H1 (cell line): ENCODE measurements around the gene MZF1. TPM values are rescaled to one million over a fixed set of nuclear protein-coding genes. Genes with fewer than 3 reads are reported as not detected.

Experiments
- CTCF ChIA-PET: fragments of 300-600 bp; sonication (Branson Sonifier 250); formaldehyde crosslinking; loops from one replicate; lab custom pipeline; 2021; ENCODE audit not compliant: partially characterized antibody; lab: Charles Lee
- POLR2A ChIA-PET: fragments of 300-600 bp; sonication (Branson Sonifier 250); formaldehyde crosslinking; loops from one replicate; lab custom pipeline; 2021; ENCODE audit warnings: inconsistent platforms; ENCODE audit not compliant: partially characterized antibody; lab: Charles Lee
- DNase-seq, 2 experiments: peaks; one replicate each; pipeline versions ENCODE4 v3.0.0 to v3.0.0-alpha.2; 2010 to 2022; ENCODE audit warnings: low spot score in 2 of 2, low read depth in 1 of 2, mixed read lengths in 1 of 2
- FAIRE-seq: peaks from 2 replicates; lab custom pipeline; 2011; peaks lifted over from hg19 to GRCh38; lab: Jason Lieb, UNC
- H2AFZ ChIP-seq: 2 replicates; pipeline ENCODE4 v1.8.1; 2012; ENCODE audit warnings: low read length, inconsistent platforms
- H2AK5ac ChIP-seq: 2 replicates; pipeline ENCODE4 v1.6.1; 2013; ENCODE audit warnings: low read depth, low read length
- H2BK120ac ChIP-seq: replicated peaks from 2 replicates; pipeline ENCODE3; 2013; ENCODE audit warnings: low read depth, low read length, inconsistent platforms
- H2BK12ac ChIP-seq: 2 replicates; pipeline ENCODE4 v1.6.1; 2013; ENCODE audit warnings: low read depth, low read length
- H2BK15ac ChIP-seq: 2 replicates; pipeline ENCODE4 v1.6.1; 2013; ENCODE audit warnings: low read length
- H2BK20ac ChIP-seq: 2 replicates; pipeline ENCODE4 v1.6.1; 2013; ENCODE audit warnings: low read length
- H2BK5ac ChIP-seq: 2 replicates; pipeline ENCODE4 v1.6.1; 2013; ENCODE audit warnings: low read depth, low read length
- H3K14ac ChIP-seq: 2 replicates; pipeline ENCODE4 v1.6.1; 2013; ENCODE audit warnings: inconsistent platforms; ENCODE audit not compliant: insufficient read length
- H3K18ac ChIP-seq: 2 replicates; pipeline ENCODE4 v1.6.1; 2013; ENCODE audit warnings: low read length; ENCODE audit errors: extremely low read depth
- H3K23ac ChIP-seq: 2 replicates; pipeline ENCODE4 v1.6.1; 2013; ENCODE audit warnings: inconsistent platforms; ENCODE audit not compliant: insufficient read length
- H3K23me2 ChIP-seq: 2 replicates; pipeline ENCODE4 v1.6.1; 2013; ENCODE audit warnings: low read depth, low read length
- H3K27ac ChIP-seq: 2 replicates; pipeline ENCODE4 v1.6.1; 2011; ENCODE audit warnings: low read depth, low read length, inconsistent platforms
- H3K27me3 ChIP-seq, 4 experiments: replicated peaks in 1 of 4; 1 replicate in 1 of 4; 2 replicates in 3 of 4; pipeline versions ENCODE4 v1.6.1 to v1.8.1; 2011 to 2013; ENCODE audit warnings: low read length in 3 of 4, mild to moderate bottlenecking in 3 of 4, inconsistent platforms in 2 of 4, mixed read lengths in 2 of 4, moderate library complexity in 1 of 4; ENCODE audit not compliant: control insufficient read depth in 3 of 4, insufficient read depth in 3 of 4; ENCODE audit errors: extremely low read depth in 1 of 4
- H3K36me3 ChIP-seq, 4 experiments: 2 replicates each; pipeline versions ENCODE4 v1.6.1 to v1.8.1; 2011 to 2013; ENCODE audit warnings: mild to moderate bottlenecking in 4 of 4, low read length in 3 of 4, moderate library complexity in 2 of 4, control low read depth in 1 of 4, inconsistent platforms in 1 of 4; ENCODE audit not compliant: insufficient read depth in 4 of 4, control insufficient read depth in 2 of 4
- H3K4ac ChIP-seq: replicated peaks from 2 replicates; pipeline ENCODE3; 2013; ENCODE audit warnings: low read length, low read depth, mixed read lengths, inconsistent platforms; ENCODE audit not compliant: insufficient read length
- H3K4me1 ChIP-seq, 4 experiments: replicated peaks in 1 of 4; 1 replicate in 1 of 4; 2 replicates in 3 of 4; pipeline versions ENCODE4 v1.6.1 to v1.8.1; 2011 to 2013; ENCODE audit warnings: low read length in 3 of 4, inconsistent platforms in 2 of 4, mixed read lengths in 1 of 4; ENCODE audit not compliant: insufficient read depth in 4 of 4, control insufficient read depth in 3 of 4
- H3K4me2 ChIP-seq, 2 experiments: 2 replicates each; pipeline versions ENCODE4 v1.6.1 to v1.8.1; 2011 to 2013; ENCODE audit warnings: low read depth in 2 of 2, low read length in 2 of 2, control low read depth in 1 of 2, inconsistent platforms in 1 of 2, mild to moderate bottlenecking in 1 of 2; ENCODE audit not compliant: insufficient read depth in 1 of 2
- H3K4me3 ChIP-seq, 4 experiments: fragments of 200-600, 300-600 bp in 1 of 4; sonication (generic), shearing (Covaris generic), sonication (Bioruptor Twin) in 1 of 4; 2 replicates each; pipeline versions ENCODE4 v1.5.1 to v1.8.1; 2011 to 2016; ENCODE audit warnings: low read length in 4 of 4, low read depth in 3 of 4, control low read depth in 2 of 4, inconsistent platforms in 2 of 4, mild to moderate bottlenecking in 2 of 4, mixed read lengths in 1 of 4, moderate library complexity in 1 of 4; ENCODE audit not compliant: insufficient read depth in 2 of 4; ENCODE audit errors: extremely low read depth in 1 of 4
- H3K56ac ChIP-seq: replicated peaks from 2 replicates; pipeline ENCODE3; 2013; ENCODE audit warnings: low read depth, mild to moderate bottlenecking, mixed read lengths, low read length, inconsistent platforms; ENCODE audit not compliant: insufficient read length
- H3K79me1 ChIP-seq: 2 replicates; pipeline ENCODE4 v1.6.1; 2013; ENCODE audit warnings: low read depth, low read length, control low read depth
- H3K79me2 ChIP-seq, 2 experiments: 2 replicates each; pipeline versions ENCODE4 v1.6.1 to v1.8.1; 2012 to 2013; ENCODE audit warnings: low read length in 2 of 2, mild to moderate bottlenecking in 2 of 2, inconsistent platforms in 1 of 2; ENCODE audit not compliant: insufficient read depth in 2 of 2, control insufficient read depth in 1 of 2
- H3K9ac ChIP-seq, 4 experiments: replicated peaks in 1 of 4; 1 replicate in 1 of 4; 2 replicates in 3 of 4; pipeline versions ENCODE4 v1.6.1 to v1.8.1; 2011 to 2013; ENCODE audit warnings: low read depth in 3 of 4, low read length in 3 of 4, control low read depth in 2 of 4, mild to moderate bottlenecking in 2 of 4, moderate library complexity in 2 of 4, inconsistent platforms in 1 of 4; ENCODE audit errors: extremely low read depth in 1 of 4
- H3K9me3 ChIP-seq, 2 experiments: 2 replicates each; pipeline versions ENCODE4 v1.6.1 to v1.8.1; 2012 to 2013; ENCODE audit warnings: mild to moderate bottlenecking in 2 of 2, moderate library complexity in 2 of 2, control low read depth in 1 of 2, inconsistent platforms in 1 of 2, low read depth in 1 of 2, low read length in 1 of 2, mixed read lengths in 1 of 2; ENCODE audit not compliant: insufficient read depth in 2 of 2
- H4K20me1 ChIP-seq, 2 experiments: replicated peaks in 1 of 2; 2 replicates each; pipeline versions ENCODE3 to v1.8.1; 2011 to 2013; ENCODE audit warnings: inconsistent platforms in 2 of 2, low read length in 2 of 2, mild to moderate bottlenecking in 1 of 2; ENCODE audit not compliant: insufficient read depth in 2 of 2, control insufficient read depth in 1 of 2
- H4K5ac ChIP-seq: 2 replicates; pipeline ENCODE4 v1.6.1; 2013; ENCODE audit warnings: low read length, low read depth, mixed read lengths, inconsistent platforms; ENCODE audit not compliant: insufficient read length
- H4K8ac ChIP-seq: 2 replicates; pipeline ENCODE4 v1.8.0; 2013; ENCODE audit warnings: mild to moderate bottlenecking, moderate library complexity, low read length, inconsistent platforms; ENCODE audit not compliant: insufficient read depth; ENCODE audit errors: extremely low read depth
- H4K91ac ChIP-seq: replicated peaks from 2 replicates; pipeline ENCODE3; 2013; ENCODE audit warnings: low read length, mixed read lengths, inconsistent platforms; ENCODE audit not compliant: insufficient read length
- CBX5 ChIP-seq: fragments of 300-800, 300-1000 bp; sonication (generic); IDR thresholded peaks from 2 replicates; pipeline ENCODE4 v1.7.1; 2016; ENCODE audit warnings: antibody characterized with exemption, low read length, low read depth
- EZH2 ChIP-seq: fragments of 200-600 bp; sonication (generic); IDR thresholded peaks from 2 replicates; pipeline ENCODE4 v1.7.1; 2012; ENCODE audit warnings: low read depth, mild to moderate bottlenecking, moderate library complexity, low read length, inconsistent platforms; ENCODE audit not compliant: severe bottlenecking
- FOSL1 ChIP-seq: IDR thresholded peaks from 2 replicates; pipeline ENCODE4 v1.6.1; 2011; ENCODE audit warnings: mild to moderate bottlenecking, low read depth, low read length, moderate library complexity; ENCODE audit not compliant: insufficient read depth
- NANOG ChIP-seq: IDR thresholded peaks from 2 replicates; pipeline ENCODE4 v1.6.1; 2011; ENCODE audit warnings: low read length, low read depth, mild to moderate bottlenecking, inconsistent platforms; ENCODE audit not compliant: insufficient read depth, poor library complexity, severe bottlenecking
- SIX5 ChIP-seq: IDR thresholded peaks from 2 replicates; pipeline ENCODE4 v1.6.1; 2011; ENCODE audit warnings: mild to moderate bottlenecking, low read depth, low read length
- TAF1 ChIP-seq: IDR thresholded peaks from 2 replicates; pipeline ENCODE4 v1.6.1; 2011; ENCODE audit warnings: mild to moderate bottlenecking, low read depth, low read length
- WGBS, 2 experiments: shearing (Covaris generic) in 1 of 2; methylation state at CpG; one replicate each; pipeline versions ENCODE4 v1.1.6 to v1.1.7; 2013 to 2015; ENCODE audit warnings: low lambda C conversion rate in 2 of 2, mixed read lengths in 2 of 2, inconsistent platforms in 1 of 2, low coverage in 1 of 2, missing lambda C conversion rate in 1 of 2; ENCODE audit not compliant: insufficient replicate concordance in 2 of 2, insufficient coverage in 1 of 2, insufficient read length in 1 of 2; ENCODE audit errors: extremely low coverage in 1 of 2, missing lambda C conversion rate in 1 of 2; 5-methylcytosine and 5-hydroxymethylcytosine counted together
- polyA plus RNA-seq, 7 experiments: library from polyadenylated mRNA; depleted of rRNA in 3 of 7; stranded (reverse) in 5 of 7; unstranded in 2 of 7; fragments of >200 nt in 5 of 7; fragments of 200-250 nt in 2 of 7; gene quantifications; 1 replicate in 5 of 7; 2 replicates in 1 of 7; 4 replicates in 1 of 7; pipeline versions ENCODE4 v1.2.1 to v1.2.3, GENCODE V29; 2011 to 2013; ENCODE audit warnings: missing spikeins in 2 of 7, mixed read lengths in 2 of 7
- total RNA-seq: library from RNA; stranded (reverse); fragmentation: NEBNext Ultra II Directional; extraction: Animal tissue kit (Norgen Biotek cat#: 25700); gene quantifications from 2 replicates; pipeline ENCODE4 v1.2.1, GENCODE V29; 2021

MZF1 gene
- total and polyA plus RNA-seq, 2 of the 8 experiments (the other 6 are each of a cell fraction or from before 2014, with no cell fraction given): 15.2 to 25.0 TPM

GRCh38 chr19:58522709-58523108, 50.4 kb downstream of the MZF1 start:
- Histone ChIP-seq H3K27ac (no peak overlapping the region), H3K79me1 (peaks cover 2% of the 10 kb centered on the region; the same call in 1 of the 2 replicates), H2AK5ac (peak overlapping the region; percentile 90), H4K5ac (no peak overlapping the region), H3K23me2 (peaks cover 7% of the 10 kb centered on the region), H3K23ac (no peak overlapping the region)
- POLR2A ChIA-PET: interaction anchor here (1.2 to 21.3 kb wide), 6 partner anchors 10 to 114 kb away, joined by 3 to 650 read pairs (median 46); partner anchors contain the start of genes CHMP2A, TRIM28, UBE2M and ZNF584
- TF ChIP-seq FOSL1: no peak
- TF ChIP-seq NANOG: no peak
- no peak for TF ChIP-seq EZH2
- no peak for TF ChIP-seq TAF1
- TF ChIP-seq CBX5: no peak
- TF ChIP-seq SIX5: no peak
- TF ChIP-seq, all 59 proteins: peak for 0
- H3K14ac ChIP-seq: no peak overlapping the region
- H4K20me1 ChIP-seq: peaks cover 0 to 5% of the 10 kb centered on the region in 2 experiments
- no peak overlapping the region for H2BK15ac ChIP-seq
- peaks cover 0 to 11% of the 10 kb centered on the region in 2 experiments; a peak in 1 of 4 replicates for H3K79me2 ChIP-seq
- no peak overlapping the region for H3K56ac ChIP-seq
- DNase-seq (no peak), FAIRE-seq (no peak)
- WGBS, 2 experiments: 68% methylated on average over 2 of the region's 3 CpGs; no CpG with 5 or more reads in 1 of the 2 experiments
- peak overlapping the region; percentile 68; the same call in 1 of the 2 replicates for H2BK12ac ChIP-seq
- H2AFZ ChIP-seq: no peak overlapping the region
- H3K9me3 ChIP-seq: no peaks in the 10 kb centered on the region
- peaks cover 0 to 15% (median 10%) of the 10 kb centered on the region in 4 experiments; a peak in 6 of 7 replicates for H3K4me1 ChIP-seq
- CTCF ChIA-PET: interaction anchor here (0.9 to 1.1 kb wide), 3 partner anchors 28 to 59 kb away, joined by 3 read pairs; no protein-coding TSS in a partner anchor
- peak overlapping the region; percentile 4; the same call in 1 of the 2 replicates for H4K8ac ChIP-seq
- H3K4ac ChIP-seq: peak overlapping the region; percentile 55
- H3K27me3 ChIP-seq: no peaks in the 10 kb centered on the region; a peak in 1 of 7 replicates
- H3K4me2 ChIP-seq: peak overlapping the region in 1 of 2 experiments; percentile 28; a peak in 2 of 4 replicates
- H3K9ac ChIP-seq: 0 out of 7 replicates have a peak overlapping the region, but pooled peaks of 1 of the 4 experiments have one; percentile 12
- H2BK120ac ChIP-seq: no peak overlapping the region
- H4K91ac ChIP-seq: no peak overlapping the region
- H3K36me3 ChIP-seq: no peaks in the 10 kb centered on the region
- peak overlapping the region; percentile 71 for H3K18ac ChIP-seq
- peak overlapping the region; percentile 71; the same call in 1 of the 2 replicates for H2BK5ac ChIP-seq
- H2BK20ac ChIP-seq: peak overlapping the region; percentile 80; the same call in 1 of the 2 replicates
- H3K4me3 ChIP-seq: no peak overlapping the region
